HCT116 (cell line): ENCODE results near the gene UTS2. TPM values are rescaled to one million over a fixed set of nuclear protein-coding genes. Genes with fewer than 3 reads are reported as not detected.

Source experiments
- ATAC-seq: fragments of 200-7000 bp; cut with Tn5 transposase; 2 replicates; pipeline ENCODE4 v1.9.1; 2020; ENCODE audit warnings: mild to moderate bottlenecking, moderate library complexity
- BruUV-seq: library from RNA; stranded (reverse); fragments of 400-500 nt; replicated peaks from 2 replicates; lab custom pipeline; 2021; lab: Mats Ljungman, UMichigan
- CTCF ChIA-PET: fragments of 300-600 bp; sonication (Branson Sonifier 250); formaldehyde crosslinking; loops from one replicate; lab custom pipeline; 2021; ENCODE audit warnings: antibody characterized with exemption; lab: Charles Lee
- POLR2A ChIA-PET: fragments of 300-600, 350-600 bp; sonication (Branson Sonifier 250); formaldehyde crosslinking; loops from one replicate; lab custom pipeline; 2021; ENCODE audit warnings: antibody characterized with exemption; lab: Charles Lee
- RAD21 ChIA-PET, 2 experiments: fragments of 300-600 bp; sonication (Branson Sonifier 250); formaldehyde crosslinking; loops; one replicate each; lab custom pipeline; 2023; ENCODE audit warnings: low total read pairs in 2 of 2; ENCODE audit not compliant: uncharacterized antibody in 2 of 2, unreplicated experiment in 2 of 2, low non-redundant PET in 1 of 2; lab: Charles Lee
- DNase-seq: peaks from one replicate; pipeline ENCODE4 v3.0.0-alpha.2; 2010; ENCODE audit warnings: low read depth, low spot score
- H2AFZ ChIP-seq: fragments of 200-600 bp; shearing (Covaris generic), sonication (generic); 2 replicates; pipeline ENCODE4 v1.6.1; 2017; ENCODE audit warnings: low read depth, mixed run types, mixed read lengths, antibody characterized with exemption, low read length; ENCODE audit not compliant: poor library complexity, severe bottlenecking
- H3K27ac ChIP-seq: 2 replicates; pipeline ENCODE4 v1.5.1; 2012; ENCODE audit warnings: low read depth, low read length
- H3K27me3 ChIP-seq: fragments of 200-600 bp; sonication (generic); 2 replicates; pipeline ENCODE4 v1.6.1; 2016; ENCODE audit warnings: mixed run types, low read length, mixed read lengths; ENCODE audit not compliant: insufficient read depth
- H3K36me3 ChIP-seq, 2 experiments: fragments of 200-500 bp in 1 of 2; fragments of 200-600 bp in 1 of 2; sonication (Bioruptor generic) in 1 of 2; sonication (generic) in 1 of 2; 2 replicates each; pipeline versions ENCODE4 v1.5.1 to v1.6.1; 2014 to 2016; ENCODE audit warnings: low read length in 2 of 2, inconsistent platforms in 1 of 2, mixed read lengths in 1 of 2, mixed run types in 1 of 2; ENCODE audit not compliant: insufficient read depth in 2 of 2, control insufficient read depth in 1 of 2
- H3K4me1 ChIP-seq, 2 experiments: fragments of 200-600 bp in 1 of 2; sonication (generic) in 1 of 2; 2 replicates each; pipeline versions ENCODE4 v1.5.1 to v1.6.1; 2012 to 2017; ENCODE audit warnings: low read length in 2 of 2, inconsistent platforms in 1 of 2, mild to moderate bottlenecking in 1 of 2, mixed read lengths in 1 of 2, mixed run types in 1 of 2, moderate library complexity in 1 of 2; ENCODE audit not compliant: insufficient read depth in 2 of 2, control insufficient read depth in 1 of 2
- H3K4me2 ChIP-seq: fragments of 200-600 bp; sonication (generic); 2 replicates; pipeline ENCODE4 v1.6.1; 2017; ENCODE audit warnings: mixed run types, low read length, mixed read lengths
- H3K4me3 ChIP-seq, 2 experiments: fragments of 200-600 bp in 1 of 2; sonication (generic) in 1 of 2; replicated peaks in 1 of 2; 2 replicates each; pipeline ENCODE4 v1.5.1; 2011 to 2016; ENCODE audit warnings: low read length in 2 of 2, control low read depth in 1 of 2, low read depth in 1 of 2, mild to moderate bottlenecking in 1 of 2, mixed read lengths in 1 of 2, mixed run types in 1 of 2
- H3K79me2 ChIP-seq: fragments of 200-600 bp; sonication (generic); 2 replicates; pipeline ENCODE4 v1.6.1; 2017; ENCODE audit warnings: mild to moderate bottlenecking, mixed run types, low read length, moderate library complexity, mixed read lengths; ENCODE audit not compliant: insufficient read depth
- H3K9ac ChIP-seq: fragments of 200-600 bp; sonication (generic); 2 replicates; pipeline ENCODE4 v1.6.1; 2016; ENCODE audit warnings: low read length, mixed read lengths
- H3K9me2 ChIP-seq: fragments of 200-600 bp; sonication (generic), shearing (Covaris generic); 2 replicates; pipeline ENCODE4 v1.6.1; 2017; ENCODE audit warnings: mixed run types, mild to moderate bottlenecking, moderate library complexity; ENCODE audit not compliant: insufficient read depth
- H3K9me3 ChIP-seq, 2 experiments: fragments of 200-500 bp in 1 of 2; fragments of 200-600 bp in 1 of 2; sonication (Bioruptor generic) in 1 of 2; sonication (generic) in 1 of 2; 2 replicates each; pipeline ENCODE4 v1.6.1; 2014 to 2017; ENCODE audit warnings: low read length in 2 of 2, mixed read lengths in 2 of 2, inconsistent platforms in 1 of 2, low read depth in 1 of 2, mild to moderate bottlenecking in 1 of 2, mixed run types in 1 of 2, moderate library complexity in 1 of 2; ENCODE audit not compliant: control insufficient read depth in 1 of 2, insufficient read depth in 1 of 2
- H4K20me1 ChIP-seq: fragments of 200-600 bp; sonication (generic), shearing (Covaris generic); 2 replicates; pipeline ENCODE4 v1.6.1; 2017; ENCODE audit warnings: mixed run types, mild to moderate bottlenecking, moderate library complexity; ENCODE audit not compliant: insufficient read depth
- CEBPB ChIP-seq: IDR thresholded peaks from 2 replicates; pipeline ENCODE4 v1.6.1; 2012; ENCODE audit warnings: low read depth
- EGR1 ChIP-seq: IDR thresholded peaks from 2 replicates; pipeline ENCODE4 v1.6.1; 2012; ENCODE audit warnings: low read depth
- ELF1 ChIP-seq: IDR thresholded peaks from 2 replicates; pipeline ENCODE4 v1.6.1; 2012; ENCODE audit warnings: low read depth, borderline replicate concordance
- EZH2 ChIP-seq: fragments of 200-600 bp; sonication (generic); IDR thresholded peaks from 2 replicates; pipeline ENCODE4 v1.6.1; 2017; ENCODE audit warnings: antibody characterized with exemption, mixed run types
- EZH2phosphoT487 ChIP-seq: fragments of 200-600 bp; IDR thresholded peaks from 2 replicates; pipeline ENCODE4 v1.6.1; 2018; ENCODE audit warnings: antibody characterized with exemption, borderline replicate concordance
- JUND ChIP-seq: IDR thresholded peaks from 2 replicates; pipeline ENCODE4 v1.6.1; 2012
- POLR2AphosphoS5 ChIP-seq: IDR thresholded peaks from 2 replicates; pipeline ENCODE4 v1.6.1; 2011; ENCODE audit warnings: mild to moderate bottlenecking, low read depth, low read length, moderate library complexity
- REST ChIP-seq: IDR thresholded peaks from 2 replicates; pipeline ENCODE4 v1.6.1; 2012; ENCODE audit warnings: low read depth
- SP1 ChIP-seq: IDR thresholded peaks from 2 replicates; pipeline ENCODE4 v1.6.1; 2012; ENCODE audit warnings: low read depth
- SRF ChIP-seq: IDR thresholded peaks from 2 replicates; pipeline ENCODE4 v1.6.1; 2012; ENCODE audit warnings: low read depth
- YY1 ChIP-seq: IDR thresholded peaks from 2 replicates; pipeline ENCODE4 v1.6.1; 2011; ENCODE audit warnings: low read length, low read depth, moderate library complexity, mild to moderate bottlenecking; ENCODE audit not compliant: insufficient replicate concordance; ENCODE audit errors: extremely low read depth
- intact Hi-C: fragments of 100-400 bp; cut with micrococcal nuclease; formaldehyde crosslinking; loops from 2 replicates; pipeline ENCODE4 v1.10.0; 2022
- total RNA-seq: library from RNA; stranded (reverse); gene quantifications from one replicate; pipeline ENCODE4 v1.2.1, GENCODE V29; 2021; ENCODE audit not compliant: unreplicated experiment

Gene UTS2
- total RNA-seq, 1 experiment from 2014 or later, result 3.0 TPM

GRCh38 chr1:7871136-7871535 is 18.3 kb upstream of the UTS2 start:
- Histone ChIP-seq H3K79me2 (no peaks in the 10 kb centered on the region), H3K9me2 (no peaks in the 10 kb centered on the region), H3K4me1 (no peaks in the 10 kb centered on the region), H2AFZ (no peak overlapping the region), H3K4me3 (no peak overlapping the region), H3K27me3 (no peaks in the 10 kb centered on the region), H3K36me3 (no peaks in the 10 kb centered on the region), H3K27ac (no peak overlapping the region), H4K20me1 (no peaks in the 10 kb centered on the region), H3K4me2 (no peak overlapping the region), H3K9me3 (no peaks in the 10 kb centered on the region), H3K9ac (no peak overlapping the region)
- intact Hi-C loops, result no loop called here
- DNase-seq (no peak), ATAC-seq (no peak)
- CTCF ChIA-PET, result no interaction called here
- POLR2A ChIA-PET, result no interaction called here
- BruUV-seq, result no TSS peak
- TF ChIP-seq SP1 (no peak), EZH2 (no peak), EZH2phosphoT487 (no peak), POLR2AphosphoS5 (no peak), ELF1 (no peak), REST (no peak), SRF (no peak), YY1 (no peak), CEBPB (no peak), EGR1 (no peak), JUND (no peak)
- RAD21 ChIA-PET, result no interaction called here
